HAP-1 (cell line): ENCODE data around the gene ADAMTS19.

Source experiments
- DNase-seq, 2 experiments: peaks; one replicate each; pipeline ENCODE4 v3.0.0-alpha.2; 2016 to 2020; ENCODE audit warnings: low spot score in 2 of 2
- H3K27me3 ChIP-seq: fragments of 250-450 bp; sonication (Bioruptor Pico); 2 replicates; pipeline ENCODE4 v1.5.1; 2020; ENCODE audit warnings: low read depth, mild to moderate bottlenecking, moderate library complexity
- H3K36me3 ChIP-seq: fragments of 250-450 bp; sonication (Bioruptor Pico); replicated peaks from 2 replicates; pipeline ENCODE4 v1.5.1; 2020; ENCODE audit warnings: mild to moderate bottlenecking
- H3K4me1 ChIP-seq: fragments of 250-450 bp; sonication (Bioruptor Pico); 2 replicates; pipeline ENCODE4 v1.5.1; 2020; ENCODE audit warnings: mild to moderate bottlenecking
- H3K4me3 ChIP-seq: fragments of 250-450 bp; sonication (Bioruptor Pico); 2 replicates; pipeline ENCODE4 v1.5.1; 2020; ENCODE audit warnings: mild to moderate bottlenecking, moderate library complexity
- H3K9me3 ChIP-seq: fragments of 250-450 bp; sonication (Bioruptor Pico); 2 replicates; pipeline ENCODE4 v1.5.1; 2020; ENCODE audit warnings: mild to moderate bottlenecking, moderate library complexity
- in situ Hi-C: fragments of 300-500 bp; cut with MboI; formaldehyde crosslinking; loops from 3 replicates; pipeline ENCODE4 v1.14.3; 2020; ENCODE audit warnings: low sequenced_read_pairs, inconsistent platforms, mixed read lengths

The ADAMTS19 gene

GRCh38 chr5:129760636-129761325 is 300.7 kb downstream of the ADAMTS19 start:
- Histone ChIP-seq H3K27me3 (no peaks in the 10 kb centered on the region), H3K9me3 (no peaks in the 10 kb centered on the region), H3K4me3 (no peak overlapping the region), H3K4me1 (no peaks in the 10 kb centered on the region), H3K36me3 (no peaks in the 10 kb centered on the region)
- no peak for DNase-seq
- in situ Hi-C loops: loop anchor here (25.0 kb wide), 1 partner anchor 1548 kb away; no protein-coding TSS in a partner anchor

GRCh38 chr5:129763651-129764050 is 303.6 kb downstream of the ADAMTS19 start:
- Histone ChIP-seq H3K4me1 (no peaks in the 10 kb centered on the region), H3K27me3 (no peaks in the 10 kb centered on the region), H3K4me3 (no peak overlapping the region), H3K36me3 (no peaks in the 10 kb centered on the region), H3K9me3 (no peaks in the 10 kb centered on the region)
- in situ Hi-C loops: loop anchor here (25.0 kb wide), 1 partner anchor 1551 kb away; no protein-coding TSS in a partner anchor
- no peak for DNase-seq

GRCh38 chr5:129766798-129767197 is 306.7 kb downstream of the ADAMTS19 start:
- no peaks in the 10 kb centered on the region for H3K4me1 ChIP-seq
- DNase-seq: no peak
- no peaks in the 10 kb centered on the region for H3K36me3 ChIP-seq
- in situ Hi-C loops: loop anchor here (25.0 kb wide), 1 partner anchor 1554 kb away; no protein-coding TSS in a partner anchor
- H3K9me3 ChIP-seq: no peaks in the 10 kb centered on the region
- no peak overlapping the region for H3K4me3 ChIP-seq
- H3K27me3 ChIP-seq: no peaks in the 10 kb centered on the region; the same call in 1 of the 2 replicates

- DNase-seq: peak; percentile 80 to 88
- no peaks in the 10 kb centered on the region for H3K36me3 ChIP-seq
- H3K4me1 ChIP-seq: no peaks in the 10 kb centered on the region
- H3K9me3 ChIP-seq: no peaks in the 10 kb centered on the region
- no peak overlapping the region for H3K4me3 ChIP-seq
- in situ Hi-C loops: loop anchor here (25.0 kb wide), 1 partner anchor 1556 kb away; no protein-coding TSS in a partner anchor
- H3K27me3 ChIP-seq: no peaks in the 10 kb centered on the region; the same call in 1 of the 2 replicates
These were observed 307.9 kb downstream of the ADAMTS19 start for GRCh38 chr5:129767927-129768380.

GRCh38 chr5:129768735-129769134 is 308.6 kb downstream of the ADAMTS19 start:
- no peak for DNase-seq
- H3K9me3 ChIP-seq: no peaks in the 10 kb centered on the region
- in situ Hi-C loops: loop anchor here (25.0 kb wide), 1 partner anchor 1556 kb away; no protein-coding TSS in a partner anchor
- no peaks in the 10 kb centered on the region for H3K4me1 ChIP-seq
- no peaks in the 10 kb centered on the region for H3K36me3 ChIP-seq
- H3K27me3 ChIP-seq: no peaks in the 10 kb centered on the region; the same call in 1 of the 2 replicates
- no peak overlapping the region for H3K4me3 ChIP-seq

GRCh38 chr5:129770024-129770820 is 310.1 kb downstream of the ADAMTS19 start:
- no peaks in the 10 kb centered on the region for H3K4me1 ChIP-seq
- no peak overlapping the region for H3K4me3 ChIP-seq
- H3K36me3 ChIP-seq: no peaks in the 10 kb centered on the region
- H3K27me3 ChIP-seq: no peaks in the 10 kb centered on the region; the same call in 1 of the 2 replicates
- DNase-seq: no peak
- in situ Hi-C loops: loop anchor here (5.0 to 25.0 kb wide), 2 partner anchors 82 to 1558 kb away; no protein-coding TSS in a partner anchor
- H3K9me3 ChIP-seq: no peaks in the 10 kb centered on the region

- in situ Hi-C loops: loop anchor here (5.0 to 25.0 kb wide), 2 partner anchors 81 to 1559 kb away; no protein-coding TSS in a partner anchor
- peak; percentile 57 to 70 for DNase-seq
- Histone ChIP-seq H3K36me3 (no peaks in the 10 kb centered on the region), H3K4me3 (no peak overlapping the region), H3K9me3 (no peaks in the 10 kb centered on the region), H3K4me1 (no peaks in the 10 kb centered on the region), H3K27me3 (no peaks in the 10 kb centered on the region; the same call in 1 of the 2 replicates)
These were observed 311.1 kb downstream of the ADAMTS19 start for GRCh38 chr5:129771058-129771838.

- Histone ChIP-seq H3K9me3 (no peaks in the 10 kb centered on the region), H3K36me3 (no peaks in the 10 kb centered on the region), H3K4me3 (no peak overlapping the region), H3K27me3 (no peaks in the 10 kb centered on the region; the same call in 1 of the 2 replicates), H3K4me1 (no peaks in the 10 kb centered on the region)
- no peak for DNase-seq
- in situ Hi-C loops: loop anchor here (5.0 to 25.0 kb wide), 2 partner anchors 79 to 1561 kb away; no protein-coding TSS in a partner anchor
These were observed 313.3 kb downstream of the ADAMTS19 start for GRCh38 chr5:129773376-129773775.

GRCh38 chr5:129781594-129781993 is 321.5 kb downstream of the ADAMTS19 start:
- H3K27me3 ChIP-seq: no peaks in the 10 kb centered on the region
- H3K9me3 ChIP-seq: no peaks in the 10 kb centered on the region
- no peak overlapping the region for H3K4me3 ChIP-seq
- H3K4me1 ChIP-seq: no peaks in the 10 kb centered on the region
- no peak for DNase-seq
- H3K36me3 ChIP-seq: no peaks in the 10 kb centered on the region
- in situ Hi-C loops: no loop called here
